Measurements from ENCODE around the gene SLC39A8.
"Not testable (repeated sequence)": the region's sequence is repeated elsewhere in the genome, so short reads cannot be mapped to it uniquely, and the experiment has no call there.

Gene SLC39A8

DNA sequence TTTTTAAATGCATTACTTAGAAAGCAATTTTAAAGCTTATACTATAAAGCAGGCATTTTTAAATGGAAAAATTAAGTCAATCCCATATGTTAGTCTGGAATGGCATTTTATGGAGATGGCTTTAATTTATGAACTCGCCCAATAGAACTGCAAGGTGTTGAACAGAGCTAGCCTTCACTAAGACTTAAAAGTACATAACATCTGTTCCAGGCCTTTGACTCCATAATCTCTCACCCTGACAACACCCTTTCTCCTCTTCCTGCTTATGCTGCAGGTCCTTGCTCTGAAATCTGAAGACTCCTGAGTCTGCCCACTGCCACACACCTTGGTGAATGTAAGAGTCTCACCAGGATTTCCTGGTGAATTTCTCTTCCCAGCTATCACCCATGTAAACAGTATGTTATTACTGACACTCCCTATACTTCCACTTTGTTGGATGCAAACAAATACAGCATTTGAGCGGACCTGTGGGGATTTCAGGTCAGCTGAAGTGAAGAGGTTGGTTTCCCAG lies 17.7 kb upstream of the SLC39A8 start:
- H3K4me3 ChIP-seq (ENCODE audit: insufficient read length, low read depth) = no peak overlapping the region
- H3K9me3 ChIP-seq (ENCODE audit: insufficient read depth, low read length) = no peaks in the 10 kb centered on the region
- no peaks in the 10 kb centered on the region for H3K27me3 ChIP-seq (ENCODE audit: insufficient read depth, insufficient read length)
- no peak overlapping the region for H3K9ac ChIP-seq (ENCODE audit: insufficient read length, low read depth)
- no peaks in the 10 kb centered on the region for H3K36me3 ChIP-seq (ENCODE audit: insufficient read depth, insufficient read length, low read length)
- TF ChIP-seq YY1 (IDR thresholded peaks at IDR 0.05; ENCODE audit: insufficient read depth, insufficient read length) (no peak), SUZ12 (IDR thresholded peaks at IDR 0.05; ENCODE audit: extremely low read depth, insufficient read depth, insufficient read length) (no peak), ZNF274 (IDR thresholded peaks at IDR 0.05; ENCODE audit: low read depth, low read length) (no peak)
- DNase-seq (ENCODE audit: low read depth, low spot score) = no peak
- no peaks in the 10 kb centered on the region for H3K4me1 ChIP-seq (ENCODE audit: insufficient read depth, insufficient read length)

DNA sequence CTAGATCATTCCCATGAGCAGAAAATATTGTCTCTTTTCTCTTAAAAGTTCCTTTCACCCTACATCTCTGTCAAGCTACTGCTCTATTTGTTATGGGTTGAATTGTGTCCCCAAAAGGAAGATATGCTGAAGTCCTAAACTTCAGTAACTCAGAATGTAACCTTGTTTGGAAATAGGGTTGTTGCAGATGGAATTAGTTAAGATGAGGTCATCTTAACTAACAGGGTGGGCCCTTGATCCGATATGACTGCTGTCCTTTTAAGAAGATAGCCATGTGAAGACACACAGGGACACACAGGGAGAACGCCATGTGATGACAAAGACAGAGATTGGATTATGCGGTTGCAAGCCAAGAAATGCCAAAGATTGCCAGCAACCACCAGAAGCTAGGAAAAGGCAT lies 12.8 kb upstream of the SLC39A8 start:
- no peak for DNase-seq (ENCODE audit: low read depth, low spot score)
- Histone ChIP-seq H3K4me1 (ENCODE audit: insufficient read depth, insufficient read length) (no peaks in the 10 kb centered on the region), H3K9ac (ENCODE audit: insufficient read length, low read depth) (no peak overlapping the region), H3K27me3 (ENCODE audit: insufficient read depth, insufficient read length) (no peaks in the 10 kb centered on the region), H3K9me3 (ENCODE audit: insufficient read depth, low read length) (no peaks in the 10 kb centered on the region), H3K4me3 (ENCODE audit: insufficient read length, low read depth) (no peak overlapping the region), H3K36me3 (ENCODE audit: insufficient read depth, insufficient read length, low read length) (no peaks in the 10 kb centered on the region)
- TF ChIP-seq YY1 (IDR thresholded peaks at IDR 0.05; ENCODE audit: insufficient read depth, insufficient read length) (no peak), SUZ12 (IDR thresholded peaks at IDR 0.05; ENCODE audit: extremely low read depth, insufficient read depth, insufficient read length) (no peak), ZNF274 (IDR thresholded peaks at IDR 0.05; ENCODE audit: low read depth, low read length) (no peak)

- H3K9ac ChIP-seq (ENCODE audit: insufficient read length, low read depth); H3K9me3 ChIP-seq (ENCODE audit: insufficient read depth, low read length); DNase-seq (ENCODE audit: low read depth, low spot score); H3K36me3 ChIP-seq (ENCODE audit: insufficient read depth, insufficient read length, low read length); H3K4me3 ChIP-seq (ENCODE audit: insufficient read length, low read depth); H3K4me1 ChIP-seq (ENCODE audit: insufficient read depth, insufficient read length); H3K27me3 ChIP-seq (ENCODE audit: insufficient read depth, insufficient read length): not testable (repeated sequence)
Measured at GRCh38 chr4:102357637-102358036, 12.4 kb upstream of the SLC39A8 start.

- TF ChIP-seq ZNF274 (IDR thresholded peaks at IDR 0.05; ENCODE audit: low read depth, low read length) (no peak), SUZ12 (IDR thresholded peaks at IDR 0.05; ENCODE audit: extremely low read depth, insufficient read depth, insufficient read length) (no peak), YY1 (IDR thresholded peaks at IDR 0.05; ENCODE audit: insufficient read depth, insufficient read length) (no peak)
- no peaks in the 10 kb centered on the region for H3K27me3 ChIP-seq (ENCODE audit: insufficient read depth, insufficient read length)
- H3K4me1 ChIP-seq (ENCODE audit: insufficient read depth, insufficient read length) = no peaks in the 10 kb centered on the region
- H3K36me3 ChIP-seq (ENCODE audit: insufficient read depth, insufficient read length, low read length) = no peaks in the 10 kb centered on the region
- H3K9me3 ChIP-seq (ENCODE audit: insufficient read depth, low read length) = no peaks in the 10 kb centered on the region
- no peak overlapping the region for H3K4me3 ChIP-seq (ENCODE audit: insufficient read length, low read depth)
- no peak for DNase-seq (ENCODE audit: low read depth, low spot score)
- H3K9ac ChIP-seq (ENCODE audit: insufficient read length, low read depth) = no peak overlapping the region
Measured at GRCh38 chr4:102356562-102357202, 11.4 kb upstream of the SLC39A8 start.

DNA sequence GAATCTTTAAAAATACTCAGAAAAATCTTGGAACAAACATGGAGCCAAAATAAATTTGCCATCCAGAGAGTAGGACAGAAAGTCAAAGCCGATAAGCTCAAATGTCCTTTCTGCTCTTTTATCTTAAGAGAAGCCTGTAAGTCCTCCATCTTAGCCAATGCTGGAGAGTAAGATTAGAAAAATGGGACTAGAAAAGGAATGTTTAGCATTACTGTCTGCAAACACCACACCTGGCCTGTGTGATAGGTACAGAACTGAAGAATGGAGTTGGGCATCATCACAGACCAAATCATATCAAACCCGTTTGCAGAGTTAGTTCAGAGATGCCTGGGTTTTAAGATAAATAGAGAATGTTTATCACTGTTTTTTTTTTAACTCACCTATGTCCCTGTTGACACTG lies 10.5 kb upstream of the SLC39A8 start:
- TF ChIP-seq SUZ12 (IDR thresholded peaks at IDR 0.05; ENCODE audit: extremely low read depth, insufficient read depth, insufficient read length) = no peak
- no peak for TF ChIP-seq ZNF274 (IDR thresholded peaks at IDR 0.05; ENCODE audit: low read depth, low read length)
- TF ChIP-seq YY1 (IDR thresholded peaks at IDR 0.05; ENCODE audit: insufficient read depth, insufficient read length) = no peak
- Histone ChIP-seq H3K9me3 (ENCODE audit: insufficient read depth, low read length) (no peaks in the 10 kb centered on the region), H3K4me1 (ENCODE audit: insufficient read depth, insufficient read length) (no peaks in the 10 kb centered on the region), H3K27me3 (ENCODE audit: insufficient read depth, insufficient read length) (no peaks in the 10 kb centered on the region), H3K36me3 (ENCODE audit: insufficient read depth, insufficient read length, low read length) (no peaks in the 10 kb centered on the region), H3K9ac (ENCODE audit: insufficient read length, low read depth) (no peak overlapping the region), H3K4me3 (ENCODE audit: insufficient read length, low read depth) (no peak overlapping the region)
- no peak for DNase-seq (ENCODE audit: low read depth, low spot score)

- Histone ChIP-seq H3K4me3 (ENCODE audit: insufficient read length, low read depth) (no peak overlapping the region), H3K9me3 (ENCODE audit: insufficient read depth, low read length) (no peaks in the 10 kb centered on the region), H3K4me1 (ENCODE audit: insufficient read depth, insufficient read length) (no peaks in the 10 kb centered on the region), H3K9ac (ENCODE audit: insufficient read length, low read depth) (no peak overlapping the region), H3K27me3 (ENCODE audit: insufficient read depth, insufficient read length) (no peaks in the 10 kb centered on the region), H3K36me3 (ENCODE audit: insufficient read depth, insufficient read length, low read length) (no peaks in the 10 kb centered on the region)
- DNase-seq (ENCODE audit: low read depth, low spot score) = no peak
- no peak for TF ChIP-seq ZNF274 (IDR thresholded peaks at IDR 0.05; ENCODE audit: low read depth, low read length)
- TF ChIP-seq YY1 (IDR thresholded peaks at IDR 0.05; ENCODE audit: insufficient read depth, insufficient read length) = no peak
- TF ChIP-seq SUZ12 (IDR thresholded peaks at IDR 0.05; ENCODE audit: extremely low read depth, insufficient read depth, insufficient read length) = no peak
Measured at GRCh38 chr4:102354671-102355454, 9.6 kb upstream of the SLC39A8 start.

DNA sequence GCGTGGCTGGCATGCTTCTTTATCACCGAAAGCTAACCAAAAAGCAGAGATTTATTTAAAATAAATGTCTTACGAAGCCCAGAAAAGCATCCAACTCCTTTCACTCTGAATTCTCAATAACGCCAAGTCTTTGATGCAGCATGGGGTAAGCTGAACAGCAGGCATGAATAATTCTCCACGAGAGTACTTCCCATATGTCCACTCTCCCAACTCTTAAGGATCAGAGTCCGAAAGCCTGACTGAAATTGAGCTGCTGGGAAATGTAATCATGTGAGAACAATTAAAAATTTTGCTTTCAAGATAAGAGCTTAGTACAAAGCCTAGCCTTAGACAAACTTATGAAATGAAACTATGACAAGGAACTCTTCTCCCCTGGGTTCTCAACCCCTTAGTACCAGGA lies 7.5 kb upstream of the SLC39A8 start:
- H3K9me3 ChIP-seq (ENCODE audit: insufficient read depth, low read length) = no peaks in the 10 kb centered on the region
- DNase-seq (ENCODE audit: low read depth, low spot score) = no peak
- no peak for TF ChIP-seq YY1 (IDR thresholded peaks at IDR 0.05; ENCODE audit: insufficient read depth, insufficient read length)
- no peak for TF ChIP-seq SUZ12 (IDR thresholded peaks at IDR 0.05; ENCODE audit: extremely low read depth, insufficient read depth, insufficient read length)
- TF ChIP-seq ZNF274 (IDR thresholded peaks at IDR 0.05; ENCODE audit: low read depth, low read length) = no peak
- H3K9ac ChIP-seq (ENCODE audit: insufficient read length, low read depth) = no peak overlapping the region
- H3K36me3 ChIP-seq (ENCODE audit: insufficient read depth, insufficient read length, low read length) = no peaks in the 10 kb centered on the region
- no peaks in the 10 kb centered on the region for H3K4me1 ChIP-seq (ENCODE audit: insufficient read depth, insufficient read length)
- H3K27me3 ChIP-seq (ENCODE audit: insufficient read depth, insufficient read length) = no peaks in the 10 kb centered on the region
- H3K4me3 ChIP-seq (ENCODE audit: insufficient read length, low read depth) = no peak overlapping the region

Data from NT2/D1 (cell line).